ENCODE measurements around the gene GGTA1.
"Not testable (repeated sequence)": the region's sequence is repeated elsewhere in the genome, so short reads cannot be mapped to it uniquely, and the experiment has no call there.

Gene GGTA1

DNA sequence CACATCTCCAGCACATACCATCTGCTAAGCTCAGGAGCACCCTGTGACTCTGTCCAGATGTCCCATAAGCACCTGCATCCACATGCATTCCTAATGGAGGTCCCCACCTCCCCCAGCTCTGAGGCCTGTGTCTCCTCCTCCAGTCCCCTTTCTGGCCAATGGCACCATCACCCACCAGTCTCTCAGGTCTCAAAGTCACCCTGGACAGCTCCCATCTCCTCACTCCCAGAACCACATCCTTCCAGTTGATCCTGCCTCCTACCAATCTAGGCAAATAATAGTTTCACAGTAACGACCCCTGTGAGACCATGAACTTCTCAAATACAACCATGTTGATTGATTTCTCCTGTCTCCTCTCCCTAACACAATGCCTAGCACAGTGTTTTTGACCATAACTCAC, 40.1 kb downstream of the GGTA1 start:
- CTCF ChIA-PET = no interaction called here
- H3K4me3 ChIP-seq (ENCODE audit: low read depth, low read length) = no peak overlapping the region
- DNase-seq (ENCODE audit: low read depth, low spot score) = no peak
- POLR2A ChIA-PET = no interaction called here
- TF ChIP-seq, protein P1, sequence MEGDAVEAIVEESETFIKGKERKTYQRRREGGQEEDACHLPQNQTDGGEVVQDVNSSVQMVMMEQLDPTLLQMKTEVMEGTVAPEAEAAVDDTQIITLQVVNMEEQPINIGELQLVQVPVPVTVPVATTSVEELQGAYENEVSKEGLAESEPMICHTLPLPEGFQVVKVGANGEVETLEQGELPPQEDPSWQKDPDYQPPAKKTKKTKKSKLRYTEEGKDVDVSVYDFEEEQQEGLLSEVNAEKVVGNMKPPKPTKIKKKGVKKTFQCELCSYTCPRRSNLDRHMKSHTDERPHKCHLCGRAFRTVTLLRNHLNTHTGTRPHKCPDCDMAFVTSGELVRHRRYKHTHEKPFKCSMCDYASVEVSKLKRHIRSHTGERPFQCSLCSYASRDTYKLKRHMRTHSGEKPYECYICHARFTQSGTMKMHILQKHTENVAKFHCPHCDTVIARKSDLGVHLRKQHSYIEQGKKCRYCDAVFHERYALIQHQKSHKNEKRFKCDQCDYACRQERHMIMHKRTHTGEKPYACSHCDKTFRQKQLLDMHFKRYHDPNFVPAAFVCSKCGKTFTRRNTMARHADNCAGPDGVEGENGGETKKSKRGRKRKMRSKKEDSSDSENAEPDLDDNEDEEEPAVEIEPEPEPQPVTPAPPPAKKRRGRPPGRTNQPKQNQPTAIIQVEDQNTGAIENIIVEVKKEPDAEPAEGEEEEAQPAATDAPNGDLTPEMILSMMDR (IDR thresholded peaks at IDR 0.05; ENCODE audit: insufficient read depth, low read length, missing control alignments) = no peak

DNA sequence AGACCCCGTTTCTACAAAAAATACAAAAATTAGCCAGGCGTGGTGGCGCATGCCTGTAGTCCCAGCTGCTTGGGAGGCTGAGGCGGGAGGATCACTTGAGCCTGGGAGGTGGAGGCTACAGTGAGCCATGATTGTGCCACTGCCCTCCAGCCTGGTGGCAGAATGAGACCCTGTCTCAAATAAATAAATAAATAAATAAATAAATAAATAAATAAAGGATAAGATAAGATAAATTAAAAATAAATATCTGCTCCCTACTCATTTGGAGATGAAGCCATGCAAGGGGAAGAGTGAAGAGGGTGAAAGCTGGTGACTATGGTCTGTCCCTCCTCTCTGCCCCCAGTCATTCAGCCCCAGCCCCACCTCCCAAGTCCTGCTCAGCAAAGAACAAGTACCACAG, 41.2 kb downstream of the GGTA1 start:
- H3K4me3 ChIP-seq (ENCODE audit: low read depth, low read length); CTCF ChIA-PET; POLR2A ChIA-PET; DNase-seq (ENCODE audit: low read depth, low spot score): not testable (repeated sequence)

GRCh38 chr9:121455527-121456239, 44.0 kb downstream of the GGTA1 start:
- no peak for DNase-seq (ENCODE audit: low read depth, low spot score)
- H3K4me3 ChIP-seq (ENCODE audit: low read depth, low read length) = no peak overlapping the region
- TF ChIP-seq, protein P1 (IDR thresholded peaks at IDR 0.05; ENCODE audit: insufficient read depth, low read length, missing control alignments) = no peak
- CTCF ChIA-PET = interaction anchor here (0.7 to 1.2 kb wide), 2 partner anchors 10 to 136 kb away, joined by 3 to 5 read pairs; no protein-coding TSS in a partner anchor
- POLR2A ChIA-PET = no interaction called here

- ChIA-PET CTCF (no interaction called here), POLR2A (no interaction called here)
- TF ChIP-seq, protein P1 (IDR thresholded peaks at IDR 0.05; ENCODE audit: insufficient read depth, low read length, missing control alignments) = no peak
- no peak overlapping the region for H3K4me3 ChIP-seq (ENCODE audit: low read depth, low read length)
- DNase-seq (ENCODE audit: low read depth, low spot score) = no peak
These were observed 44.7 kb downstream of the GGTA1 start for GRCh38 chr9:121454972-121455371.

GRCh38 chr9:121453232-121453892, 46.3 kb downstream of the GGTA1 start:
- CTCF ChIA-PET = interaction anchor here (0.7 to 3.6 kb wide), 3 partner anchors 14 to 93 kb away, joined by 3 to 16 read pairs (median 5); no protein-coding TSS in a partner anchor
- POLR2A ChIA-PET = no interaction called here
- H3K4me3 ChIP-seq (ENCODE audit: low read depth, low read length) = no peak overlapping the region
- no peak for DNase-seq (ENCODE audit: low read depth, low spot score)
- TF ChIP-seq, protein P1 (IDR thresholded peaks at IDR 0.05; ENCODE audit: insufficient read depth, low read length, missing control alignments) = no peak

GRCh38 chr9:121452085-121452484, 47.6 kb downstream of the GGTA1 start:
- TF ChIP-seq, protein P1 (IDR thresholded peaks at IDR 0.05; ENCODE audit: insufficient read depth, low read length, missing control alignments) = no peak
- POLR2A ChIA-PET = no interaction called here
- no peak overlapping the region for H3K4me3 ChIP-seq (ENCODE audit: low read depth, low read length)
- CTCF ChIA-PET = interaction anchor here (0.7 to 3.6 kb wide), 2 partner anchors 13 to 48 kb away, joined by 4 to 16 read pairs; partner anchors contain the start of gene GGTA1
- no peak for DNase-seq (ENCODE audit: low read depth, low spot score)
